HEK293 (cell line): ENCODE measurements around the gene EPM2A.
"Not testable (repeated sequence)": the region's sequence is repeated elsewhere in the genome, so short reads cannot be mapped to it uniquely, and the experiment has no call there.

Experiments used
- HOXC10 ChIP-seq: sonication (generic); formaldehyde crosslinking; IDR thresholded peaks from 2 replicates; pipeline ENCODE4 v1.8.1; 2023; ENCODE audit warnings: mild to moderate bottlenecking, missing genetic modification reagents
- KLF7 ChIP-seq: fragments of 450-650 bp; formaldehyde crosslinking; IDR thresholded peaks from 2 replicates; pipeline ENCODE4 v1.5.1; 2016; ENCODE audit warnings: missing biosample characterization, missing genetic modification characterization, borderline replicate concordance
- OSR2 ChIP-seq: fragments of 450-650 bp; formaldehyde crosslinking; IDR thresholded peaks from 2 replicates; pipeline ENCODE4 v1.5.1; 2016; ENCODE audit warnings: missing biosample characterization, missing genetic modification characterization
- SP2 ChIP-seq: fragments of 450-650 bp; formaldehyde crosslinking; IDR thresholded peaks from 2 replicates; pipeline ENCODE4 v1.5.1; 2016; ENCODE audit warnings: missing biosample characterization, missing genetic modification characterization
- YY1 ChIP-seq: fragments of 450-650 bp; formaldehyde crosslinking; IDR thresholded peaks from 2 replicates; pipeline ENCODE4 v1.5.1; 2018; ENCODE audit warnings: missing biosample characterization, missing genetic modification characterization
- ZNF707 ChIP-seq: fragments of 450-650 bp; formaldehyde crosslinking; IDR thresholded peaks from 2 replicates; pipeline ENCODE4 v1.5.1; 2016; ENCODE audit warnings: missing biosample characterization, missing genetic modification characterization
- ZNF776 ChIP-seq: fragments of 450-650 bp; formaldehyde crosslinking; IDR thresholded peaks from 2 replicates; pipeline ENCODE4 v1.5.0; 2017; ENCODE audit warnings: missing biosample characterization, missing genetic modification characterization, borderline replicate concordance
- TF ChIP-seq, protein P1 (sequence below): fragments of 450-650 bp; formaldehyde crosslinking; IDR thresholded peaks from 2 replicates; pipeline ENCODE4 v1.5.1; 2016; ENCODE audit warnings: missing biosample characterization, missing genetic modification characterization
- TF ChIP-seq, protein P2 (sequence below): fragments of 450-650 bp; formaldehyde crosslinking; IDR thresholded peaks from 2 replicates; pipeline ENCODE4 v1.5.1; 2016; ENCODE audit warnings: missing biosample characterization, missing genetic modification characterization
- TF ChIP-seq, protein P3 (sequence below): fragments of 450-650 bp; formaldehyde crosslinking; IDR thresholded peaks from 2 replicates; pipeline ENCODE4 v1.5.1; 2016; ENCODE audit warnings: missing biosample characterization, missing genetic modification characterization
- TF ChIP-seq, protein P4 (sequence below): fragments of 450-650 bp; formaldehyde crosslinking; IDR thresholded peaks from 2 replicates; pipeline ENCODE4 v1.5.1; 2016; ENCODE audit warnings: missing biosample characterization, missing genetic modification characterization
- TF ChIP-seq, protein P5 (sequence below): fragments of 450-650 bp; formaldehyde crosslinking; conservative IDR thresholded peaks from 2 replicates; pipeline ENCODE4 v1.5.1; 2016; ENCODE audit warnings: low read depth, missing biosample characterization, missing genetic modification characterization
- TF ChIP-seq, protein P6 (sequence below): fragments of 450-650 bp; formaldehyde crosslinking; IDR thresholded peaks from 2 replicates; pipeline ENCODE4 v1.5.1; 2016; ENCODE audit warnings: missing biosample characterization, missing genetic modification characterization

DNA sequence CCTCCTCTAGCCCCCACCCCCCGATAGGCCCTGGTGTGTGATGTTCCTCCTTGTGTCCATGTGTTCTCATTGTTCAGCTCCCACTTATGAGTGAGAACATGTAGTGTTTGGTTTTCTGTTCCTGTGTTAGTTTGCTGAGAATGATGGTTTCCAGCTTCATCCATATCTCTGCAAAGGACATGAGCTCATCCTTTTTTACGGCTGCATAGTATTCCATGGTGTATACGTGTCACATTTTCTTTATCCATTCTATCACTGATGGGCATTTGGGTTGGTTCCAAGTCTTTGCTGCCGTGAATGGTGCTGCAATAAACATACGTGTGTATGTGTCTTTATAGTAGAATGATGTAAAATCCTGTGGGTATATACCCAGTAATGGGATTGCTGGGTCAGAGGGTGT, 4.4 kb upstream of the EPM2A start:
- TF ChIP-seq, protein P1, sequence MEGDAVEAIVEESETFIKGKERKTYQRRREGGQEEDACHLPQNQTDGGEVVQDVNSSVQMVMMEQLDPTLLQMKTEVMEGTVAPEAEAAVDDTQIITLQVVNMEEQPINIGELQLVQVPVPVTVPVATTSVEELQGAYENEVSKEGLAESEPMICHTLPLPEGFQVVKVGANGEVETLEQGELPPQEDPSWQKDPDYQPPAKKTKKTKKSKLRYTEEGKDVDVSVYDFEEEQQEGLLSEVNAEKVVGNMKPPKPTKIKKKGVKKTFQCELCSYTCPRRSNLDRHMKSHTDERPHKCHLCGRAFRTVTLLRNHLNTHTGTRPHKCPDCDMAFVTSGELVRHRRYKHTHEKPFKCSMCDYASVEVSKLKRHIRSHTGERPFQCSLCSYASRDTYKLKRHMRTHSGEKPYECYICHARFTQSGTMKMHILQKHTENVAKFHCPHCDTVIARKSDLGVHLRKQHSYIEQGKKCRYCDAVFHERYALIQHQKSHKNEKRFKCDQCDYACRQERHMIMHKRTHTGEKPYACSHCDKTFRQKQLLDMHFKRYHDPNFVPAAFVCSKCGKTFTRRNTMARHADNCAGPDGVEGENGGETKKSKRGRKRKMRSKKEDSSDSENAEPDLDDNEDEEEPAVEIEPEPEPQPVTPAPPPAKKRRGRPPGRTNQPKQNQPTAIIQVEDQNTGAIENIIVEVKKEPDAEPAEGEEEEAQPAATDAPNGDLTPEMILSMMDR (tag by site-specific recombination), result not testable (repeated sequence)
- TF ChIP-seq, protein P2, sequence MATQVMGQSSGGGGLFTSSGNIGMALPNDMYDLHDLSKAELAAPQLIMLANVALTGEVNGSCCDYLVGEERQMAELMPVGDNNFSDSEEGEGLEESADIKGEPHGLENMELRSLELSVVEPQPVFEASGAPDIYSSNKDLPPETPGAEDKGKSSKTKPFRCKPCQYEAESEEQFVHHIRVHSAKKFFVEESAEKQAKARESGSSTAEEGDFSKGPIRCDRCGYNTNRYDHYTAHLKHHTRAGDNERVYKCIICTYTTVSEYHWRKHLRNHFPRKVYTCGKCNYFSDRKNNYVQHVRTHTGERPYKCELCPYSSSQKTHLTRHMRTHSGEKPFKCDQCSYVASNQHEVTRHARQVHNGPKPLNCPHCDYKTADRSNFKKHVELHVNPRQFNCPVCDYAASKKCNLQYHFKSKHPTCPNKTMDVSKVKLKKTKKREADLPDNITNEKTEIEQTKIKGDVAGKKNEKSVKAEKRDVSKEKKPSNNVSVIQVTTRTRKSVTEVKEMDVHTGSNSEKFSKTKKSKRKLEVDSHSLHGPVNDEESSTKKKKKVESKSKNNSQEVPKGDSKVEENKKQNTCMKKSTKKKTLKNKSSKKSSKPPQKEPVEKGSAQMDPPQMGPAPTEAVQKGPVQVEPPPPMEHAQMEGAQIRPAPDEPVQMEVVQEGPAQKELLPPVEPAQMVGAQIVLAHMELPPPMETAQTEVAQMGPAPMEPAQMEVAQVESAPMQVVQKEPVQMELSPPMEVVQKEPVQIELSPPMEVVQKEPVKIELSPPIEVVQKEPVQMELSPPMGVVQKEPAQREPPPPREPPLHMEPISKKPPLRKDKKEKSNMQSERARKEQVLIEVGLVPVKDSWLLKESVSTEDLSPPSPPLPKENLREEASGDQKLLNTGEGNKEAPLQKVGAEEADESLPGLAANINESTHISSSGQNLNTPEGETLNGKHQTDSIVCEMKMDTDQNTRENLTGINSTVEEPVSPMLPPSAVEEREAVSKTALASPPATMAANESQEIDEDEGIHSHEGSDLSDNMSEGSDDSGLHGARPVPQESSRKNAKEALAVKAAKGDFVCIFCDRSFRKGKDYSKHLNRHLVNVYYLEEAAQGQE (tag by site-specific recombination), result not testable (repeated sequence)
- not testable (repeated sequence) for TF ChIP-seq ZNF707; SP2 (tag by site-specific recombination); KLF7 (tag by site-specific recombination); ZNF776 (tag by site-specific recombination); HOXC10 (CRISPR knock-in tag); YY1; OSR2
- TF ChIP-seq, protein P3, sequence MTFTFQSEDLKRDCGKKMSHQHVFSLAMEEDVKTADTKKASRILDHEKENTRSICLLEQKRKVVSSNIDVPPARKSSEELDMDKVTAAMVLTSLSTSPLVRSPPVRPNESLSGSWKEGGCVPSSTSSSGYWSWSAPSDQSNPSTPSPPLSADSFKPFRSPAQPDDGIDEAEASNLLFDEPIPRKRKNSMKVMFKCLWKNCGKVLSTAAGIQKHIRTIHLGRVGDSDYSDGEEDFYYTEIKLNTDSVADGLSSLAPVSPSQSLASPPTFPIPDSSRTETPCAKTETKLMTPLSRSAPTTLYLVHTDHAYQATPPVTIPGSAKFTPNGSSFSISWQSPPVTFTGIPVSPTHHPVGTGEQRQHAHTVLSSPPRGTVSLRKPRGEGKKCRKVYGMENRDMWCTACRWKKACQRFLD (tag by site-specific recombination), result not testable (repeated sequence)
- TF ChIP-seq, protein P4, sequence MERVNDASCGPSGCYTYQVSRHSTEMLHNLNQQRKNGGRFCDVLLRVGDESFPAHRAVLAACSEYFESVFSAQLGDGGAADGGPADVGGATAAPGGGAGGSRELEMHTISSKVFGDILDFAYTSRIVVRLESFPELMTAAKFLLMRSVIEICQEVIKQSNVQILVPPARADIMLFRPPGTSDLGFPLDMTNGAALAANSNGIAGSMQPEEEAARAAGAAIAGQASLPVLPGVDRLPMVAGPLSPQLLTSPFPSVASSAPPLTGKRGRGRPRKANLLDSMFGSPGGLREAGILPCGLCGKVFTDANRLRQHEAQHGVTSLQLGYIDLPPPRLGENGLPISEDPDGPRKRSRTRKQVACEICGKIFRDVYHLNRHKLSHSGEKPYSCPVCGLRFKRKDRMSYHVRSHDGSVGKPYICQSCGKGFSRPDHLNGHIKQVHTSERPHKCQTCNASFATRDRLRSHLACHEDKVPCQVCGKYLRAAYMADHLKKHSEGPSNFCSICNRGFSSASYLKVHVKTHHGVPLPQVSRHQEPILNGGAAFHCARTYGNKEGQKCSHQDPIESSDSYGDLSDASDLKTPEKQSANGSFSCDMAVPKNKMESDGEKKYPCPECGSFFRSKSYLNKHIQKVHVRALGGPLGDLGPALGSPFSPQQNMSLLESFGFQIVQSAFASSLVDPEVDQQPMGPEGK (tag by site-specific recombination), result not testable (repeated sequence)
- TF ChIP-seq, protein P5, sequence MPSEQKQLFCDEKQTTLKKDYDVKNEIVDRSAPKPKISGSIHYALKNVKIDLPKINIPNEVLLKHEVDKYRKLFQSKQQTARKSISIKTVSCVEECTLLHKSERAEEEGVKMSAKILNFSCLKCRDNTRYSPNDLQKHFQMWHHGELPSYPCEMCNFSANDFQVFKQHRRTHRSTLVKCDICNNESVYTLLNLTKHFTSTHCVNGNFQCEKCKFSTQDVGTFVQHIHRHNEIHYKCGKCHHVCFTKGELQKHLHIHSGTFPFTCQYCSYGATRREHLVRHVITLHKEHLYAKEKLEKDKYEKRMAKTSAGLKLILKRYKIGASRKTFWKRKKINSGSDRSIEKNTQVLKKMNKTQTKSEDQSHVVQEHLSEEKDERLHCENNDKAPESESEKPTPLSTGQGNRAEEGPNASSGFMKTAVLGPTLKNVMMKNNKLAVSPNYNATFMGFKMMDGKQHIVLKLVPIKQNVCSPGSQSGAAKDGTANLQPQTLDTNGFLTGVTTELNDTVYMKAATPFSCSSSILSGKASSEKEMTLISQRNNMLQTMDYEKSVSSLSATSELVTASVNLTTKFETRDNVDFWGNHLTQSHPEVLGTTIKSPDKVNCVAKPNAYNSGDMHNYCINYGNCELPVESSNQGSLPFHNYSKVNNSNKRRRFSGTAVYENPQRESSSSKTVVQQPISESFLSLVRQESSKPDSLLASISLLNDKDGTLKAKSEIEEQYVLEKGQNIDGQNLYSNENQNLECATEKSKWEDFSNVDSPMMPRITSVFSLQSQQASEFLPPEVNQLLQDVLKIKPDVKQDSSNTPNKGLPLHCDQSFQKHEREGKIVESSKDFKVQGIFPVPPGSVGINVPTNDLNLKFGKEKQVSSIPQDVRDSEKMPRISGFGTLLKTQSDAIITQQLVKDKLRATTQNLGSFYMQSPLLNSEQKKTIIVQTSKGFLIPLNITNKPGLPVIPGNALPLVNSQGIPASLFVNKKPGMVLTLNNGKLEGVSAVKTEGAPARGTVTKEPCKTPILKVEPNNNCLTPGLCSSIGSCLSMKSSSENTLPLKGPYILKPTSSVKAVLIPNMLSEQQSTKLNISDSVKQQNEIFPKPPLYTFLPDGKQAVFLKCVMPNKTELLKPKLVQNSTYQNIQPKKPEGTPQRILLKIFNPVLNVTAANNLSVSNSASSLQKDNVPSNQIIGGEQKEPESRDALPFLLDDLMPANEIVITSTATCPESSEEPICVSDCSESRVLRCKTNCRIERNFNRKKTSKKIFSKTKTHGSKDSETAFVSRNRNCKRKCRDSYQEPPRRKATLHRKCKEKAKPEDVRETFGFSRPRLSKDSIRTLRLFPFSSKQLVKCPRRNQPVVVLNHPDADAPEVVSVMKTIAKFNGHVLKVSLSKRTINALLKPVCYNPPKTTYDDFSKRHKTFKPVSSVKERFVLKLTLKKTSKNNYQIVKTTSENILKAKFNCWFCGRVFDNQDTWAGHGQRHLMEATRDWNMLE (tag by site-specific recombination), result not testable (repeated sequence)
- TF ChIP-seq, protein P6, sequence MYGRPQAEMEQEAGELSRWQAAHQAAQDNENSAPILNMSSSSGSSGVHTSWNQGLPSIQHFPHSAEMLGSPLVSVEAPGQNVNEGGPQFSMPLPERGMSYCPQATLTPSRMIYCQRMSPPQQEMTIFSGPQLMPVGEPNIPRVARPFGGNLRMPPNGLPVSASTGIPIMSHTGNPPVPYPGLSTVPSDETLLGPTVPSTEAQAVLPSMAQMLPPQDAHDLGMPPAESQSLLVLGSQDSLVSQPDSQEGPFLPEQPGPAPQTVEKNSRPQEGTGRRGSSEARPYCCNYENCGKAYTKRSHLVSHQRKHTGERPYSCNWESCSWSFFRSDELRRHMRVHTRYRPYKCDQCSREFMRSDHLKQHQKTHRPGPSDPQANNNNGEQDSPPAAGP (tag by site-specific recombination), result not testable (repeated sequence)
